AG04450 (cell line): ENCODE results near the gene PTPN3. TPM values are rescaled to one million over a fixed set of nuclear protein-coding genes. Genes with fewer than 3 reads are reported as not detected.
A peak's percentile ranks its signal among the peaks of the same experiment; 100 is the strongest.

Experiments
- CTCF ChIA-PET: fragments of 300-600, 350-600 bp; formaldehyde crosslinking; extraction: SDS; loops from one replicate; lab custom pipeline; 2022; ENCODE audit warnings: antibody characterized with exemption, inconsistent platforms; lab: Charles Lee
- POLR2A ChIA-PET: fragments of 350-600 bp; formaldehyde crosslinking; extraction: SDS; loops from one replicate; lab custom pipeline; 2021; ENCODE audit warnings: antibody characterized with exemption, inconsistent platforms; lab: Yijun Ruan, JAX
- DNase-seq: peaks from one replicate; pipeline ENCODE4 v3.0.0-alpha.2; 2011; ENCODE audit warnings: low read depth, low spot score
- H3K27ac ChIP-seq: one replicate; pipeline ENCODE4 v1.5.1; 2012; ENCODE audit warnings: low read depth, low read length, control low read depth
- H3K27me3 ChIP-seq: one replicate; pipeline ENCODE4 v1.6.0; 2012; ENCODE audit warnings: low read length; ENCODE audit not compliant: control insufficient read depth, insufficient read depth
- H3K4me3 ChIP-seq: 2 replicates; pipeline ENCODE4 v1.5.1; 2011; ENCODE audit warnings: mild to moderate bottlenecking, low read depth, low read length, control low read depth
- H3K9me3 ChIP-seq: 2 replicates; pipeline ENCODE4 v1.5.1; 2012; ENCODE audit warnings: low read length; ENCODE audit not compliant: control insufficient read depth, insufficient read depth
- CTCF ChIP-seq: IDR thresholded peaks from 2 replicates; pipeline ENCODE4 v1.5.1; 2011; ENCODE audit warnings: low read depth, low read length, control low read depth, inconsistent platforms
- polyA plus RNA-seq: library from polyadenylated mRNA; depleted of rRNA; stranded (reverse); fragments of >200 nt; gene quantifications from 2 replicates; pipeline ENCODE4 v1.2.3, GENCODE V29; 2011

The PTPN3 gene
- polyA plus RNA-seq, 1 experiment = 1.4 TPM

- ChIA-PET POLR2A (no interaction called here), CTCF (interaction anchor here (1.1 kb wide), 2 partner anchors 13 to 37 kb away, joined by 3 to 4 read pairs; no protein-coding TSS in a partner anchor)
- H3K27ac ChIP-seq = no peak overlapping the region
- DNase-seq = peak; percentile 24
- no peak overlapping the region for H3K4me3 ChIP-seq
- H3K9me3 ChIP-seq = no peaks in the 10 kb centered on the region
- peaks cover 4% of the 10 kb centered on the region for H3K27me3 ChIP-seq
- no peak for TF ChIP-seq CTCF
These were observed 9.3 kb upstream of the PTPN3 start for GRCh38 chr9:109507421-109507838.

- H3K4me3 ChIP-seq = no peak overlapping the region
- no peak for TF ChIP-seq CTCF
- H3K27ac ChIP-seq = no peak overlapping the region
- DNase-seq = no peak
- H3K9me3 ChIP-seq = no peaks in the 10 kb centered on the region
- peaks cover 14% of the 10 kb centered on the region for H3K27me3 ChIP-seq
- POLR2A ChIA-PET = no interaction called here
- CTCF ChIA-PET = interaction anchor here (1.1 kb wide), 1 partner anchor 66 kb away, joined by 5 read pairs; no protein-coding TSS in a partner anchor
These were observed 8.1 kb upstream of the PTPN3 start for GRCh38 chr9:109506097-109506712.

GRCh38 chr9:109504689-109505088 is 6.6 kb upstream of the PTPN3 start:
- ChIA-PET CTCF (no interaction called here), POLR2A (no interaction called here)
- H3K4me3 ChIP-seq = no peak overlapping the region
- H3K27me3 ChIP-seq = peaks cover 24% of the 10 kb centered on the region
- no peak overlapping the region for H3K27ac ChIP-seq
- DNase-seq = no peak
- no peaks in the 10 kb centered on the region for H3K9me3 ChIP-seq
- TF ChIP-seq CTCF = no peak

- TF ChIP-seq CTCF = no peak
- no peak for DNase-seq
- no peaks in the 10 kb centered on the region; the same call in 1 of the 2 replicates for H3K9me3 ChIP-seq
- no peak overlapping the region for H3K27ac ChIP-seq
- ChIA-PET POLR2A (interaction anchor here (0.6 kb wide), 1 partner anchor 16 kb away, joined by 4 read pairs; no protein-coding TSS in a partner anchor), CTCF (interaction anchor here (0.6 to 2.0 kb wide), 3 partner anchors 31 to 317 kb away, joined by 4 to 18 read pairs (median 11); no protein-coding TSS in a partner anchor)
- no peak overlapping the region for H3K4me3 ChIP-seq
- H3K27me3 ChIP-seq = peaks cover 52% of the 10 kb centered on the region
These were observed 2.4 kb upstream of the PTPN3 start for GRCh38 chr9:109500421-109500974.
